ENCODE measurements around the gene SPOCK1. TPM values are rescaled to one million over a fixed set of nuclear protein-coding genes. Genes with fewer than 3 reads are reported as not detected.

SPOCK1 gene
- total and polyA plus RNA-seq, 2 of the 4 experiments (the other 2 are of a cell fraction) = 5.0 to 20.3 TPM

DNA sequence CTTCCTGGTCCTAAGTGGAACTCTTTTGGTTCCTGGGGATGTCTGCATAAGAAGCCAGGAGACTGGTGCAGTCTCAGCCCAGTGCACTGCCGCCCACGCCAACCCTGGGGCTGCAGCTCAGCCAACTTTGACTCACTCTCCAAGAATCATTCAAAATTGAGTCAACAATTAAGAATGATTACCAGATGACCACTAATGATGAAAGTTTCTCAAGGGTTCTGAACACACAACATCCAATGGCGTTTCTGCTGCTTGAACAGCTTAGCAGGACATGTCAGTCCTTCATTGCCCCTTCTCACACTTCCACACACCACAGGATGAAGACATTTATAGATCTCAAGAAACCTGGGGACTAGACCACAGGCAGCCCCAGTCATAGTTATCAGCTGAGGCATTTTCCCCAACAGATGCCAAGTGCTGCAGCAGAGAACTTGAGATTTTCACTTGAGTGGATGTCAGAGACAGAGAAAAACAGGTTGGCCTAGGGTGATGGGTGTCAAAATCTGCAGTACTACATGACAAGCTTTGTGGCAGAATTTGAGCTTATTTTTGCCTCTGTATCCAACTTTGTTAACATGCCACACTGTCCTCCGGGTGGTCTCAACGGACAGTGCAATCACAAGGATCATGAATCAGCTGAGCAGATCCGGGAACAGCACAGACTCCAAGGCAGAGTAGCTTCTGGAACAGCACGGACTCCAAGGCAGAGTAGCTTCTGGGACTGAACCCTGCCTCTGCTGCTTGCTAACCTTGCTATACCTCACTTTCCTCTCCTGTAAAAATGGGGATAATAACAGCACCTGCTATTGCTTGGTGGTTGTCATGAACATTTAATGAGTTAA, 356.1 kb downstream of the SPOCK1 start:
- peak overlapping the region; percentile 41 for H3K27ac ChIP-seq (ENCODE audit: insufficient read depth, low read length)
- no peak overlapping the region for H3K9ac ChIP-seq (ENCODE audit: low read depth, low read length)
- in situ Hi-C loops (cut with MboI; ENCODE audit: low sequenced_read_pairs) = no loop called here
- dilution Hi-C loops (cut with HindIII; ENCODE audit: low sequenced_read_pairs, unreplicated experiment) = no loop called here
- peak overlapping the region; percentile 68 for H2BK5ac ChIP-seq (ENCODE audit: low read depth, low read length, poor library complexity, severe bottlenecking)
- 0 out of 2 replicates have a peak overlapping the region, but pooled peaks have one; percentile 30 for H3K23ac ChIP-seq (ENCODE audit: low read depth, low read length)
- peak overlapping the region; percentile 30; the same call in 1 of the 2 replicates for H3K56ac ChIP-seq (ENCODE audit: extremely low read depth, insufficient read depth, low read length)
- peak overlapping the region; percentile 81 for H2BK120ac ChIP-seq (ENCODE audit: low read depth, low read length)
- peak; percentile 83 for ATAC-seq (ENCODE audit: low read depth)
- H3K36me3 ChIP-seq (ENCODE audit: control insufficient read depth, insufficient read depth, low read length) = no peaks in the 10 kb centered on the region
- peak; percentile 94 for DNase-seq
- no TSS peak for BruUV-seq (replicated peaks)
- no peak overlapping the region for H2AK9ac ChIP-seq (replicated peaks; ENCODE audit: low read depth, low read length, poor library complexity)
- no peaks in the 10 kb centered on the region for H3K9me3 ChIP-seq (ENCODE audit: control insufficient read depth, insufficient read depth, low read length)
- H2BK20ac ChIP-seq (ENCODE audit: low read depth, low read length) = peak overlapping the region; percentile 64
- H4K8ac ChIP-seq (ENCODE audit: low read depth in 2 of 2, low read length in 2 of 2) = peak overlapping the region in 1 of 2 experiments; percentile 75; a peak in 2 of 4 replicates
- peak overlapping the region; percentile 17; the same call in 1 of the 3 replicates for H2BK15ac ChIP-seq (ENCODE audit: low read depth, low read length)
- WGBS, 2 experiments (ENCODE audit: extremely low coverage in 2 of 2, insufficient read length in 1 of 2) = 80% methylated on average over 1 of the region's 7 CpGs; no CpG with 5 or more reads in 1 of the 2 experiments
- peak overlapping the region; percentile 49 for H2AK5ac ChIP-seq (ENCODE audit: low read depth, low read length)
- H4K20me1 ChIP-seq (ENCODE audit: insufficient read depth, low read length) = no peaks in the 10 kb centered on the region
- CTCF ChIA-PET = interaction anchor here (1.4 to 1.6 kb wide), 2 partner anchors 31 to 50 kb away, joined by 3 read pairs; no protein-coding TSS in a partner anchor
- H3K79me1 ChIP-seq (ENCODE audit: low read depth in 1 of 2, low read length in 2 of 2) = no peaks in the 10 kb centered on the region
- peaks cover 18% of the 10 kb centered on the region; the same call in 1 of the 2 replicates for H3K9me1 ChIP-seq (ENCODE audit: insufficient read depth, low read length)
- POLR2A ChIA-PET (ENCODE audit: unreplicated experiment) = no interaction called here
- peak overlapping the region; percentile 11 for H3K4me2 ChIP-seq (ENCODE audit: low read depth, low read length)
- peak overlapping the region; percentile 30; the same call in 1 of the 2 replicates for H3K14ac ChIP-seq (replicated peaks; ENCODE audit: low read depth, low read length)
- intact Hi-C loops (cut with micrococcal nuclease) = no loop called here
- H3K4me1 ChIP-seq (ENCODE audit: control insufficient read depth, insufficient read depth, low read length) = peaks cover 24% of the 10 kb centered on the region
- H3K27me3 ChIP-seq (ENCODE audit: control insufficient read depth, insufficient read depth, low read length) = no peaks in the 10 kb centered on the region
- TF ChIP-seq POLR2A (IDR thresholded peaks at IDR 0.05; ENCODE audit: low read depth, low read length) = no peak
- peak; percentile 85 for TF ChIP-seq CEBPB (IDR thresholded peaks at IDR 0.05; ENCODE audit: low read depth, low read length)
- 0 out of 2 replicates have a peak, but pooled peaks have one; percentile 17 for TF ChIP-seq MXI1 (IDR thresholded peaks at IDR 0.05; ENCODE audit: borderline replicate concordance, low read depth, low read length)
- no peak for TF ChIP-seq NFE2L2 (IDR thresholded peaks at IDR 0.05; ENCODE audit: low read depth, low read length)
- peak; percentile 84 for TF ChIP-seq FOS (IDR thresholded peaks at IDR 0.05; ENCODE audit: low read depth, low read length)
- TF ChIP-seq BHLHE40 (IDR thresholded peaks at IDR 0.05; ENCODE audit: low read depth, low read length) = peak; percentile 50
- TF ChIP-seq, protein P1, sequence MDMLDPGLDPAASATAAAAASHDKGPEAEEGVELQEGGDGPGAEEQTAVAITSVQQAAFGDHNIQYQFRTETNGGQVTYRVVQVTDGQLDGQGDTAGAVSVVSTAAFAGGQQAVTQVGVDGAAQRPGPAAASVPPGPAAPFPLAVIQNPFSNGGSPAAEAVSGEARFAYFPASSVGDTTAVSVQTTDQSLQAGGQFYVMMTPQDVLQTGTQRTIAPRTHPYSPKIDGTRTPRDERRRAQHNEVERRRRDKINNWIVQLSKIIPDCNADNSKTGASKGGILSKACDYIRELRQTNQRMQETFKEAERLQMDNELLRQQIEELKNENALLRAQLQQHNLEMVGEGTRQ (IDR thresholded peaks at IDR 0.05; ENCODE audit: low read depth, low read length) = peak; percentile 3; the same call in 1 of the 2 replicates
- 0 out of 2 replicates have a peak, but pooled peaks have one; percentile 36 for TF ChIP-seq MAZ (IDR thresholded peaks at IDR 0.05; ENCODE audit: borderline replicate concordance, low read depth, low read length)
- peak; percentile 23; the same call in 1 of the 2 replicates for TF ChIP-seq RAD21 (IDR thresholded peaks at IDR 0.05; ENCODE audit: low read length)
- 0 out of 2 replicates have a peak overlapping the region, but pooled peaks have one; percentile 11 for H4K5ac ChIP-seq (ENCODE audit: low read depth, low read length)
- H3K4ac ChIP-seq (ENCODE audit: low read depth, low read length) = peak overlapping the region; percentile 81
- H2AFZ ChIP-seq (replicated peaks; ENCODE audit: low read length, poor library complexity) = peak overlapping the region; percentile 79
- peak overlapping the region; percentile 61; the same call in 1 of the 2 replicates for H3K18ac ChIP-seq (ENCODE audit: low read depth, low read length)
- H3K4me3 ChIP-seq (ENCODE audit: insufficient read depth, low read depth, low read length) = no peak overlapping the region
- H4K91ac ChIP-seq (ENCODE audit: insufficient read depth, low read depth, low read length) = peak overlapping the region; percentile 80

Data from IMR-90 (cell line).